ENCODE data around the gene ZSCAN16. TPM values are rescaled to one million over a fixed set of nuclear protein-coding genes. Genes with fewer than 3 reads are reported as not detected.

The ZSCAN16 gene
- total and polyA plus RNA-seq, 10 donors, result 6.2 to 11.7 (median 8.7) TPM

DNA sequence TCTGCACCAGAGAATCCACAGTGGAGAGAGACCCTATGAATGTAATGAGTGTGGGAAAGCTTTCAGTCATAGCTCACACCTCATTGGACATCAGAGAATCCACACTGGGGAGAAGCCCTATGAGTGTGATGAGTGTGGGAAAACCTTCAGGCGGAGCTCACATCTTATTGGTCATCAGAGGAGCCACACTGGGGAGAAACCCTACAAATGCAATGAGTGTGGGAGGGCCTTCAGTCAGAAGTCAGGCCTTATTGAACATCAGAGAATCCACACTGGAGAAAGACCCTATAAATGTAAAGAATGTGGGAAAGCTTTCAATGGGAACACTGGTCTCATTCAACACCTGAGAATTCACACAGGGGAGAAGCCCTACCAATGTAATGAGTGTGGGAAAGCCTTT is 29.1 kb downstream of the ZSCAN16 start:
- TF ChIP-seq, protein P1, sequence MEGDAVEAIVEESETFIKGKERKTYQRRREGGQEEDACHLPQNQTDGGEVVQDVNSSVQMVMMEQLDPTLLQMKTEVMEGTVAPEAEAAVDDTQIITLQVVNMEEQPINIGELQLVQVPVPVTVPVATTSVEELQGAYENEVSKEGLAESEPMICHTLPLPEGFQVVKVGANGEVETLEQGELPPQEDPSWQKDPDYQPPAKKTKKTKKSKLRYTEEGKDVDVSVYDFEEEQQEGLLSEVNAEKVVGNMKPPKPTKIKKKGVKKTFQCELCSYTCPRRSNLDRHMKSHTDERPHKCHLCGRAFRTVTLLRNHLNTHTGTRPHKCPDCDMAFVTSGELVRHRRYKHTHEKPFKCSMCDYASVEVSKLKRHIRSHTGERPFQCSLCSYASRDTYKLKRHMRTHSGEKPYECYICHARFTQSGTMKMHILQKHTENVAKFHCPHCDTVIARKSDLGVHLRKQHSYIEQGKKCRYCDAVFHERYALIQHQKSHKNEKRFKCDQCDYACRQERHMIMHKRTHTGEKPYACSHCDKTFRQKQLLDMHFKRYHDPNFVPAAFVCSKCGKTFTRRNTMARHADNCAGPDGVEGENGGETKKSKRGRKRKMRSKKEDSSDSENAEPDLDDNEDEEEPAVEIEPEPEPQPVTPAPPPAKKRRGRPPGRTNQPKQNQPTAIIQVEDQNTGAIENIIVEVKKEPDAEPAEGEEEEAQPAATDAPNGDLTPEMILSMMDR (IDR thresholded peaks at IDR 0.05 in 8 of 11, conservative IDR thresholded peaks at IDR 0.05 in 3 of 11), result no peak
- TF ChIP-seq POLR2A (IDR thresholded peaks at IDR 0.05) (no peak), POLR2AphosphoS5 (IDR thresholded peaks at IDR 0.05) (no peak)

DNA sequence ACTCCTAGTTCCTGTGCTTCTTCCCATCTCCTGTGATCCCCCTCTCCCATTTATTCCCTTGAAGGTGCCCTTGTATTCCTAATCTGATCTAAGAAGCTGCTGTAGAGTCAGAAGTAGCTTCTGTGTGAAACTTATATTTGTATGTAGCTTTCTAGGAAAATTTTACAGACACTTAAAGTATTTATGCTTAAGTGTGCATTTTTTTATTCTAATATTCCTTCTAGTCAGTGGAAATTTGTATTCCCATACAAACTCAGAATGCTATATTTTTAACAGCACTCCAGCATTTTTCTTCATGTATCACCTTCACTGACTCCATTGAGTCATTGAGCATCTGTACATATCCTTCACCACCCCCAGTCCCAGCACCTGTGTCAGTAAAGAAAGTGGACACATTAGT is 29.9 kb downstream of the ZSCAN16 start:
- Histone ChIP-seq H3K9me3 (peaks cover 0 to 13% (median 8%) of the 10 kb centered on the region in 8 donors), H3K4me1 (no peaks in the 10 kb centered on the region), H3K27ac (no peak overlapping the region), H3K27me3 (replicated peaks in 1 of 7) (no peaks in the 10 kb centered on the region), H3K36me3 (peaks cover 23 to 100% (median 79%) of the 10 kb centered on the region in 6 donors), H3K4me3 (no peak overlapping the region)
- no peak for DNase-seq
- TF ChIP-seq POLR2AphosphoS5 (IDR thresholded peaks at IDR 0.05), result no peak
- TF ChIP-seq, protein P1 (IDR thresholded peaks at IDR 0.05 in 8 of 11, conservative IDR thresholded peaks at IDR 0.05 in 3 of 11), result no peak
- no peak for TF ChIP-seq POLR2A (IDR thresholded peaks at IDR 0.05)
- intact Hi-C loops (cut with DNase I; ENCODE audit: low total_unique reads), result no loop called here

More for the DNA sequence above, 29.1 kb downstream of the ZSCAN16 start:
- Histone ChIP-seq H3K9me3 (peaks cover 0 to 13% (median 8%) of the 10 kb centered on the region in 8 donors), H3K4me3 (no peak overlapping the region), H3K36me3 (peaks cover 23 to 100% (median 86%) of the 10 kb centered on the region in 6 donors), H3K27ac (no peak overlapping the region), H3K27me3 (replicated peaks in 1 of 7) (no peaks in the 10 kb centered on the region), H3K4me1 (no peaks in the 10 kb centered on the region)
- WGBS, 5 donors, result 92 to 100% (median 100%) methylated on average over 1 of the region's 1 CpG
- intact Hi-C loops (cut with DNase I; ENCODE audit: low total_unique reads), result no loop called here
- no peak for DNase-seq

DNA sequence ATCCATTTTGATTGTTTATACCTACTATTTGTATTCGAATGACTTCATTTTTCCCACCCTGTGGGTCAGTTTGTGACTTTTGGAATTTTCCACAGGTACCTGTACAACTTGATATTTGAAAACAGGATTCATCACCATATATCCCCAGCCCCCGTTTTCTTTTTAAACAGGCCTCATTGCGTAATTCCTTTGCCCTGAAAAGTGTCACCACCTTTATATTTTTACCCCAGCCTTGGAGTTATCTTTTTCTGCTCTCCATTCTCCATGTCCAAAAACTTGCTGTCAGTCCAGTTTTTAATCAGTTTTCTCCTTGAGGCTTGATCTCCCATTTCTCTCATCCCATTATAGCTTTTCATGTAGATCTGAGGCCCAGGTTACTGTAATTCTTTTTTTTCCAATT is 33.9 kb downstream of the ZSCAN16 start:
- TF ChIP-seq POLR2A (IDR thresholded peaks at IDR 0.05) (no peak), POLR2AphosphoS5 (IDR thresholded peaks at IDR 0.05) (no peak)
- TF ChIP-seq, protein P1 (IDR thresholded peaks at IDR 0.05 in 8 of 11, conservative IDR thresholded peaks at IDR 0.05 in 3 of 11), result no peak

DNA sequence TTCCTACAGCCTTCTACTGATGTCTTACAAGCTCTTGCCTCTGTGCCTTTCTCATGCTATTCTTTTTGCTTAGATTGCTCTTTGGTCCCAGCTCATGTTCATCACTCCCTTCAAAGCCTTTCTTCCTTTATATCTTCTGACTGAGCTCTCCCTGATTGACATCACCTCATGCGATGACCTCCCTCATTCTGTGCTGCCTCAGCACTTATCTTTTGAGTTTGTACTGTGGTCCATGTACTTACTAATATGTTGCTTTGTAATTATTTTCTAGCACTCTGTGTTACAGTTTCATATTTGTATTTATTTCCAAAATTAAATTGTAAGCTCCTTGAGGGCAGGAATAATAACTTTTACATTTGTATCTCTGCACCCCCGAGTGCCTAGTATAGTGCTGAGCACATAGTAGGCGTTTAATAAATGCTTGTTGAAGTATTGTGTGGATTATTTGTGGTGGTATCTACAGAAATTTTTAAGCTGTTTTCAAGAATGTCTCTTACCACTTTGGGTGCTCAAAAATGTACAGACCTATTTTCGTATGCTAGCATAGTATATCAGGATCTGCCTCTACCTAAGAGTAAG is 34.7 kb downstream of the ZSCAN16 start:
- WGBS, 5 donors, result 94 to 98% (median 97%) methylated on average over 4 of the region's 4 CpGs
- no peak for TF ChIP-seq POLR2A (IDR thresholded peaks at IDR 0.05)
- no peak for TF ChIP-seq POLR2AphosphoS5 (IDR thresholded peaks at IDR 0.05)
- TF ChIP-seq, protein P1 (IDR thresholded peaks at IDR 0.05 in 8 of 11, conservative IDR thresholded peaks at IDR 0.05 in 3 of 11), result no peak
- no peak overlapping the region for H3K4me3 ChIP-seq
- no peak for DNase-seq
- peaks cover 0 to 16% (median 11%) of the 10 kb centered on the region in 6 donors for H3K4me1 ChIP-seq
- H3K27me3 ChIP-seq (replicated peaks in 1 of 7), result no peaks in the 10 kb centered on the region
- intact Hi-C loops (cut with DNase I; ENCODE audit: low total_unique reads), result no loop called here
- H3K36me3 ChIP-seq, result peaks cover 3 to 58% (median 31%) of the 10 kb centered on the region in 6 donors
- H3K27ac ChIP-seq, result no peak overlapping the region
- H3K9me3 ChIP-seq, result peaks cover 0 to 3% (median 0%) of the 10 kb centered on the region in 8 donors

More for the DNA sequence above, 33.9 kb downstream of the ZSCAN16 start:
- intact Hi-C loops (cut with DNase I; ENCODE audit: low total_unique reads), result no loop called here
- no peak overlapping the region for H3K27ac ChIP-seq
- WGBS, 5 donors, result 93 to 98% (median 95%) methylated on average over 3 of the region's 3 CpGs
- peaks cover 9 to 66% (median 39%) of the 10 kb centered on the region in 6 donors for H3K36me3 ChIP-seq
- no peak overlapping the region for H3K4me3 ChIP-seq
- peaks cover 0 to 16% (median 11%) of the 10 kb centered on the region in 6 donors for H3K4me1 ChIP-seq
- DNase-seq, result no peak
- peaks cover 0 to 7% (median 3%) of the 10 kb centered on the region in 8 donors for H3K9me3 ChIP-seq
- no peaks in the 10 kb centered on the region for H3K27me3 ChIP-seq (replicated peaks in 1 of 7)

All from spleen (tissue), 11 donors.